ENCODE results near the gene LONRF2.

LONRF2 gene

DNA sequence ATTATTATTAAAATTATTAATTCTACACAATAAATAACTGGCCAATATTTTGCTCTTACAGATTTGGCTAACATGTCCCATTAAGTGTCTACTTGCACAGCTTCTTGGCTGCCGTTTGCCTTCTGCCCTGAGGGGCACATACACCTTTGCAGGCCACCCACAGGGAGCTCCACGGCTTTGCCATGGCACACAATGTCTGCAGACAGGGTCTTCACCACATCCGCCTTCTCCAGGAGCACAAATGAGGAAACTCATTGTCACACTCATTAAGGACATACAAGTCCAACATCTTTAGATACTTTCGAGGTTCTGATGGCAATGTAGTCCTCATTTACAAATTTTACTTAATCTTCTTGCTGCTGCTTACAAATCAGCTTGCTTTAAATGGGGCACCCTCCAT is 45.6 kb downstream of the LONRF2 start:
- DNase-seq = no peak
- H3K36me3 ChIP-seq (replicated peaks) = no peaks in the 10 kb centered on the region
- no peak overlapping the region for H3K27ac ChIP-seq
- TF ChIP-seq, protein P1, sequence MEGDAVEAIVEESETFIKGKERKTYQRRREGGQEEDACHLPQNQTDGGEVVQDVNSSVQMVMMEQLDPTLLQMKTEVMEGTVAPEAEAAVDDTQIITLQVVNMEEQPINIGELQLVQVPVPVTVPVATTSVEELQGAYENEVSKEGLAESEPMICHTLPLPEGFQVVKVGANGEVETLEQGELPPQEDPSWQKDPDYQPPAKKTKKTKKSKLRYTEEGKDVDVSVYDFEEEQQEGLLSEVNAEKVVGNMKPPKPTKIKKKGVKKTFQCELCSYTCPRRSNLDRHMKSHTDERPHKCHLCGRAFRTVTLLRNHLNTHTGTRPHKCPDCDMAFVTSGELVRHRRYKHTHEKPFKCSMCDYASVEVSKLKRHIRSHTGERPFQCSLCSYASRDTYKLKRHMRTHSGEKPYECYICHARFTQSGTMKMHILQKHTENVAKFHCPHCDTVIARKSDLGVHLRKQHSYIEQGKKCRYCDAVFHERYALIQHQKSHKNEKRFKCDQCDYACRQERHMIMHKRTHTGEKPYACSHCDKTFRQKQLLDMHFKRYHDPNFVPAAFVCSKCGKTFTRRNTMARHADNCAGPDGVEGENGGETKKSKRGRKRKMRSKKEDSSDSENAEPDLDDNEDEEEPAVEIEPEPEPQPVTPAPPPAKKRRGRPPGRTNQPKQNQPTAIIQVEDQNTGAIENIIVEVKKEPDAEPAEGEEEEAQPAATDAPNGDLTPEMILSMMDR (IDR thresholded peaks at IDR 0.05; ENCODE audit: low read depth, low read length, missing control alignments) = no peak
- in situ Hi-C loops (cut with HindIII; ENCODE audit: low pct_ligation_motif_present, low sequenced_read_pairs) = no loop called here
- no peak overlapping the region for H3K4me3 ChIP-seq (ENCODE audit: low read depth, low read length)
- H3K27me3 ChIP-seq (replicated peaks) = no peaks in the 10 kb centered on the region

DNA sequence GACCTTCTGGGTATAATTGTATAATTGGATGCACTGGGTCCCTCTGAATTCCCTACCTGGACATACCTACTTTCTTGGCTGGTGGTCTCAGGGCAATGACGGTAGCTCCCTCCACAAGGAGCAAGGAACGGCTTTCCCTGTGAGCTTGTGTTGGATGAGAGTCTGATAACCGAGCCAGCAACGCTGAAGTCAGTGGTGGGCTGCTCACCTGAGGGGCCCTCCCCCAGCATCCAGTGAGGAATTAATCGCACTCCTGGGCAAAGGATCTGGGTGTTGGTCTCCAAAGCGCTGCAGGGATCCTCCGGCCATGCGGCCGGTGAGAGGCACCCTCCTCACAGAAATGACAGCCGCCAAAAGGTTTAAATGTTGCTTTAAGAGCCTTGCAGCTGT is 47.1 kb downstream of the LONRF2 start:
- TF ChIP-seq, protein P1 (IDR thresholded peaks at IDR 0.05; ENCODE audit: low read depth, low read length, missing control alignments) = no peak
- in situ Hi-C loops (cut with HindIII; ENCODE audit: low pct_ligation_motif_present, low sequenced_read_pairs) = no loop called here
- no peak overlapping the region for H3K27ac ChIP-seq
- H3K4me3 ChIP-seq (ENCODE audit: low read depth, low read length) = no peak overlapping the region
- H3K27me3 ChIP-seq (replicated peaks) = no peaks in the 10 kb centered on the region
- DNase-seq = no peak
- H3K36me3 ChIP-seq (replicated peaks) = no peaks in the 10 kb centered on the region

DNA sequence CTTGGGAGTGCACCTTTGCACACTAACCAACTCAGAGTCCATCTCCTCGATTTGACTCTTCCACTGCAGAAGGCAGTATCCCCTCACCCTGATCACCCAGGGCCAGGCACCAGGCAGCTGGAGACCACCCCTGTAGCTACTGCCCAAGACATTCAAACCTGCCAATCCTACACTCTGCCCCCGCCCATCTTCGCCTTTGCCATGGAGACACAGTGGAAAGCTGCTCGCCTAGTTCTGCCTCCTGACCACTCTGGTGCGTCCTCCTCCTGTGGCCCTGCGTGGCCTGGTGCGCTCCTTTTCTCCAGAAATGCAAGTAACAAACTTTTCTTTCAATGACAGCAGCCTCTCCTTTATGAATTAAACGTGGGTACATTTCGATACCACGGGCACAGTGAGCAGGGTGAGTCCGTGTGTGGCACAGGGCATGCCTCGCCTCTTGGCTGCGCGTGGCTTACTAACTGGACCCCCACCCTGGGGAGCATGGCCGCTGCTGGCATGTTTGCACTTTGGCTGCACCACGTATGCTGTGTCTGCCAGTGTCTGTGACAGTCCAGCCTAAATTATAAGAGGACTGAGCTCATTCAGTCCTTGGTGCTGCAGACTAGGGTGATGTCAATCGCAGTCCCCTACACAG is 47.6 kb downstream of the LONRF2 start:
- no peak for DNase-seq
- no peak overlapping the region for H3K4me3 ChIP-seq (ENCODE audit: low read depth, low read length)
- H3K27ac ChIP-seq = no peak overlapping the region
- H3K36me3 ChIP-seq (replicated peaks) = no peaks in the 10 kb centered on the region
- H3K27me3 ChIP-seq (replicated peaks) = no peaks in the 10 kb centered on the region
- TF ChIP-seq, protein P1 (IDR thresholded peaks at IDR 0.05; ENCODE audit: low read depth, low read length, missing control alignments) = no peak
- in situ Hi-C loops (cut with HindIII; ENCODE audit: low pct_ligation_motif_present, low sequenced_read_pairs) = loop anchor here (25.0 kb wide), 1 partner anchor 113 kb away; no protein-coding TSS in a partner anchor

DNA sequence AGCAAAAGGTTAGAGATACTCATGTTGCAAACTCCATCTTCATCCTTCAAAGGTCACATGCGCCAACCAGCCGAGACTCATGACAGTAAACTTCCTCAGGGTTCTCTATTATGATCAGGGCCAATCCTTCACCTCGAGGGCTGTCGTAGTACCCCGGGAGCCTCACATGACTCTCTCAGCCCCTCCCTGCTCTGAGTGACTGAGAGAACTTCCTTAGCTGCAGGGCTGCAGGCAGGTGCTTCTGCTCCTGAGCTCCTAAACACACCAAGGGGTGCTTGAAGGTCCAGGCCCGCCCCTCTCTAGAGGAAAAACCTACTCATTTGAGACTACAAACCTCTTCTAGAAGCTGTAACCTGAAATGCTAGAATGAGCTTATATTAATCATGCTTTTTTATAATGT is 48.2 kb downstream of the LONRF2 start:
- no peak overlapping the region for H3K27ac ChIP-seq
- H3K4me3 ChIP-seq (ENCODE audit: low read depth, low read length) = no peak overlapping the region
- in situ Hi-C loops (cut with HindIII; ENCODE audit: low pct_ligation_motif_present, low sequenced_read_pairs) = loop anchor here (25.0 kb wide), 1 partner anchor 113 kb away; no protein-coding TSS in a partner anchor
- H3K36me3 ChIP-seq (replicated peaks) = no peaks in the 10 kb centered on the region
- TF ChIP-seq, protein P1 (IDR thresholded peaks at IDR 0.05; ENCODE audit: low read depth, low read length, missing control alignments) = no peak
- DNase-seq = no peak
- no peaks in the 10 kb centered on the region for H3K27me3 ChIP-seq (replicated peaks)

DNA sequence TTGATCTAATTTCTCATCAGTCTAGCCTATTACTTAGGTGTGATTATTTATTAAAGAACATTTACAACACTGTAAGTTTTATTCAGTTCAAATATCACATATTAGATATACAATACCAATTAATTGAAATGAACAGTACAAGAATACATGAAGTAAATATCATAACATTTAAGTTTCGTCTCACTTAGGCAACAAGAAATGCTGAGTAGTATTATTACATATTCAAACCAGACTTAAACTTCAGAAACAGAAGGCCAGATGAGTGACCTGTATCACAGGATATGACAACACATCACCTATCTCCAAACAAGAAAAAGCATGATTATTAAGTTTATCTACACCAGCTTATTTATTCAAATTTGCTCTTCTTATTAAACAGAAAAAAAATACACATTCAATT is 48.9 kb downstream of the LONRF2 start:
- Histone ChIP-seq H3K4me3 (ENCODE audit: low read depth, low read length) (no peak overlapping the region), H3K27me3 (replicated peaks) (no peaks in the 10 kb centered on the region), H3K27ac (no peak overlapping the region), H3K36me3 (replicated peaks) (no peaks in the 10 kb centered on the region)
- in situ Hi-C loops (cut with HindIII; ENCODE audit: low pct_ligation_motif_present, low sequenced_read_pairs) = loop anchor here (25.0 kb wide), 1 partner anchor 114 kb away; no protein-coding TSS in a partner anchor
- DNase-seq = no peak
- TF ChIP-seq, protein P1 (IDR thresholded peaks at IDR 0.05; ENCODE audit: low read depth, low read length, missing control alignments) = no peak
